Fibroblast of mammary gland (primary cell): Measurements from ENCODE around the gene SLAMF1.
"Not testable (repeated sequence)": the region's sequence is repeated elsewhere in the genome, so short reads cannot be mapped to it uniquely, and the experiment has no call there.

Experiments
- DNase-seq: peaks from one replicate; pipeline ENCODE4 v3.0.0-alpha.2; 2010; ENCODE audit warnings: low read depth
- H3K4me3 ChIP-seq: 2 replicates; pipeline ENCODE4 v1.5.1; 2011; ENCODE audit warnings: low read depth, mild to moderate bottlenecking, low read length, moderate library complexity; ENCODE audit not compliant: control insufficient read depth
- TF ChIP-seq, protein P1 (sequence below): conservative IDR thresholded peaks from 2 replicates; pipeline ENCODE4 v1.5.1; 2011; ENCODE audit warnings: low read depth, low read length, inconsistent platforms; ENCODE audit not compliant: control insufficient read depth, insufficient read depth

Gene SLAMF1

DNA sequence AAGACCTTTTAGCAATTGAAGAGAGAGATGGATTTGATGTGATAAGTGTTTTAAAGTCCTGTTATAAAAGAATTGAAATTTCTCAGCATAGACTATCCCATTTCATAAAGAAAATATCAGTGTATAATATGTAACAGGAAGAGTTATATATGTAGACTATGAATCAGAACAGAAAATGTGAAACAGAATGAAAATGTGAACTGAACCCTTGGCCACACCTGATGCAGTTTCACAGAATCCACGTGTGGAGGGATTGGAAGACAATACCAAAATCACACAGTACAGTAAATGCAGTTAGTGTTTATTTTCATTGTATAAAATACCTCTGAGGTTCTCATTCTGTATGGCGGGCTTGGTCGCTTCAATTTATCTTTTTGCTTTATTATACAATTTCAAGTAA, 9.9 kb upstream of the SLAMF1 start:
- TF ChIP-seq, protein P1, sequence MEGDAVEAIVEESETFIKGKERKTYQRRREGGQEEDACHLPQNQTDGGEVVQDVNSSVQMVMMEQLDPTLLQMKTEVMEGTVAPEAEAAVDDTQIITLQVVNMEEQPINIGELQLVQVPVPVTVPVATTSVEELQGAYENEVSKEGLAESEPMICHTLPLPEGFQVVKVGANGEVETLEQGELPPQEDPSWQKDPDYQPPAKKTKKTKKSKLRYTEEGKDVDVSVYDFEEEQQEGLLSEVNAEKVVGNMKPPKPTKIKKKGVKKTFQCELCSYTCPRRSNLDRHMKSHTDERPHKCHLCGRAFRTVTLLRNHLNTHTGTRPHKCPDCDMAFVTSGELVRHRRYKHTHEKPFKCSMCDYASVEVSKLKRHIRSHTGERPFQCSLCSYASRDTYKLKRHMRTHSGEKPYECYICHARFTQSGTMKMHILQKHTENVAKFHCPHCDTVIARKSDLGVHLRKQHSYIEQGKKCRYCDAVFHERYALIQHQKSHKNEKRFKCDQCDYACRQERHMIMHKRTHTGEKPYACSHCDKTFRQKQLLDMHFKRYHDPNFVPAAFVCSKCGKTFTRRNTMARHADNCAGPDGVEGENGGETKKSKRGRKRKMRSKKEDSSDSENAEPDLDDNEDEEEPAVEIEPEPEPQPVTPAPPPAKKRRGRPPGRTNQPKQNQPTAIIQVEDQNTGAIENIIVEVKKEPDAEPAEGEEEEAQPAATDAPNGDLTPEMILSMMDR: no peak
- no peak overlapping the region for H3K4me3 ChIP-seq
- DNase-seq: no peak

DNA sequence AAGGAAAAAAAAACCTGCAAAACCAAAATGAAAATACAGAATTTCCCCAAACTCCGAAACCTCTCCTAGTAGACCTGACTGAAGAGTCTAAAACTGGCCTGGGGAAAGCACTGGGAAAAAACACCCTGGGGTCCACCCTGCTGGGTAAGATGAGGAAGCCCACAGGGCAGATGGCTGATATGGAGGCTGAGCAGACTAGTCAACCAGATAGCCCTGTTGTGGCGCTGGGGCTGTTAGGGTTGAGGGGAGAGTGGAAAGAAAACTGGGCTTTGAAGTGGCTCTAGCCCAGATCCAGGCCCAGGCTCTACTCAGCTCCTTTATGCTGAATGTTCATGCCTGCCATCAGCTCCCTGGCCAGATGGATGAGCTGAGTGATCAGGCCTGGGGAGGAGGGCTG, 6.8 kb upstream of the SLAMF1 start:
- TF ChIP-seq, protein P1: no peak
- DNase-seq: no peak
- H3K4me3 ChIP-seq: no peak overlapping the region

DNA sequence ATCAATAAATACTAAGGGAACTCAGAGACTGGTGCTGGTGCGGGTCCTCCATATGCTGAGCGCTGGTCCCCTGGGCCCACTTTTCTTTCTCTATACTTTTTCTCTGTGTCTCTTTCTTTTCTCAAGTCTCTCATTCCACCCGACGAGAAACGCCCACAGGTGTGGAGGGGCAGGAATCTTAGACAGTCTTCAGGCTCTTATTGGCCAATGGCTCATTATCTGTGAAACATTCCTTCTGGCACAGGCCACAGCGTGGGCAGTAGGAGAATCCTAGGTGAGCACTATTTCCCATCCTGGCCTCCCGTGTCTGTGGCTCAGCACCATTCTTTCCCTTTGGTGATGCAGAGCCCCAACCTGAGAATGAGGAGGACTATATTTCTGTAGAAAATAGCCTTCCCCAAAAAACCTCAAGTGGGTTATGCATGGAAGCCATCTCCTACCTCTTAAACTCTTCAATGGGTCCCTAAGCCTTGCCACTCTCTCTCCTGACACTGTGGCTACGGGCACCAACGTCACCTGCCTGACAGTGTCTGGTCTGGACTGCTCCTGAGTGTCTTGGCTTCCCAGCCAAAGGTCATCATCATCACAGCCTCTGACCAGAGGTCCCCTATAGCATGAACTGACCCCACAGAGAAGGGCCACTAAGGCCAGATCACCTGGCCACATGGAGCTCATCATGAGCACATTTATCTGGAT, 6.2 kb upstream of the SLAMF1 start:
- TF ChIP-seq, protein P1: no peak
- DNase-seq: no peak
- no peak overlapping the region for H3K4me3 ChIP-seq

DNA sequence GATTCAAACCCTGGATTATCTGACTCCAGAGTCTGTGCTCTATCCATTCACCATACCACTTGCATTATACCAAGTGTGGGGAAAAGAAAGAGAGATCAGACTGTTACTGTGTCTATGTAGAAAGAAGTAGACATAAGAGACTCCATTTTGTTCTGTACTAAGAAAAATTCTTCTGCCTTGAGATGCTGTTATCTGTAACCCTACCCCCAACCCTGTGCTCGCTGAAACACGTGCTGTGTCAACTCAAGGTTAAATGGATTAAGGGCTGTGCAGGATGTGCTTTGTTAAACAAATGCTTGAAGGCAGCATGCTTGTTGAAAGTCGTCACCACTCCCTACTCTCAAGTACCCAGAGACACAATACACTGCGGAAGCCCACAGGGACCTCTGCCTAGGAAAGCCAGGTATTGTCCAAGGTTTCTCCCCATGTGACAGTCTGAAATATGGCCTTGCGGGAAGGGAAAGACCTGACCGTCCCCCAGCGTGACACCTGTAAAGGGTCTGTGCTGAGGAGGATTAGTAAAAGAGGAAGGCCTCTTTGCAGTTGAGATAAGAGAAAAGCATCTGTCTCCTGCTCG, 5.3 kb upstream of the SLAMF1 start:
- not testable (repeated sequence) for DNase-seq, H3K4me3 ChIP-seq

DNA sequence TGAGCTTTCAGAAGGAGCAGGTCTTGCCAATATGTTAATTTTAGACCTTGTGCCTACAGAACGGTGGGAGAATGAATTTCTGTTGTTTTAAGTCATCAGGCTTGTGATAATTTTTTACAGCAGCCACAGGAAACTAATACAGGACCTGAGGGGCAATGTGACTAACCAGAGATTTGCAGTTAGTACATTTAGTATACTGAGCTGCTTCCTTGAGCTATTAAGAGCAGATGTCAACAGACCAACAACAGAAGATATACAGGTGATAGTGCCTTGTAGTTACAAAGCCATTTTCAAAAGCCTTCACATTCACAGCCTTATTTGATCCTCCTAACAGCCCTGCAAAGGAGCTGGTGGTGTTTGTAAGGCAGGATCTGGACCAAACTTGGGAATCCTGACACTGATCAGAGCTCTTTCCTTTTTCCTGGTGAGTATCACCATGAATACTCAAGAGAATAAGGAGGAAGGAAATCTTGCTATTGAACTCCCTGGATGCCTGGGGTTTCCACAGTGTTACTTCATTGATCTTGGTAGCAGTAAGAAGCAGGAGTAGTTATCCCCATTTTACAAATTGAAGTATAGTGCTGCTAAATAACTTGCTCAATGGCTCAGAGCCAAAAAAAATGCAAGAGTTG, 4.7 kb upstream of the SLAMF1 start:
- DNase-seq: no peak
- TF ChIP-seq, protein P1: no peak
- H3K4me3 ChIP-seq: no peak overlapping the region

DNA sequence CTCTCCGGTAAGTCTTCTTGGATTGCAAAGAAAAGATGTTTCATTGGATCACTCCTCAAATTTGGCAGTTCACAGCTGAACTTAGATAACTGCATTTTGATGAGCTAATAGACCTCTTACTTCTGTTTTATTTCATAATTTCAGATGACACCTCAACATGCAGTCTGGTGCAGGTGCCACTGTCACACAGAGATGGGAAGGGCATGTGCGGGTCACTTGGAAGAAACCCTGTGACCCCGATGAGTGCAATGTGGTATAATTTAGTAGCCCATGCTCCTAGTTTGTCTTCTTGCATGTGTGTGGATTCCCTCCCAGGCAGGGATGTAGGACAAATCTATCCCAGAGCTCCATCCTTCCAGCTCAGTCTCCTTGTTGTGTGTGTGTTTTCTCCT, 481 bp upstream of the SLAMF1 start:
- no peak overlapping the region for H3K4me3 ChIP-seq
- DNase-seq: no peak
- TF ChIP-seq, protein P1: no peak

DNA sequence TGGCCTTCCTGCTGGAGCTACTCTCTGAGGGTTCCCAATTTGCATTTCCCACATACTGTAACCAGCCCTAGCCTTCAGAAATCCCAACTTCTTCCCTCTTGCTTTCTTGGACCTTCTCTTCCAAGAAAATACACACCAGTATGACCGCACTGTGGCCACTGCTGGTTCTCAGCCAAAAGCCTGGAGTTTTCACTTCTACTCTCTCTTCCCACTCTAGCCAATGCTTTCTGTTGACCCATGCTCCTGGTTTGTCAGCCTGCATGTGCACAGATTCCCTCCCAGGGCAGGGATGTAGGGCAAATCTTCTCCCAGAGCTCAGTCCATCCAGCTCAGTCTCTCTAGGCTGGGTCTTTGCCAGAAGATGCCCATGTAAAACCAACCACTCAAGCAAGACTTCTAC, 664 bp downstream of the SLAMF1 start:
- TF ChIP-seq, protein P1: no peak
- no peak overlapping the region for H3K4me3 ChIP-seq
- no peak for DNase-seq
